CD4-positive, alpha-beta T cell treated with Interleukin-17A for 4 hours (primary cell): ENCODE results near the gene CLEC4A.
"Not testable (repeated sequence)": the region's sequence is repeated elsewhere in the genome, so short reads cannot be mapped to it uniquely, and the experiment has no call there.

ENCODE experiments used
- DNase-seq: peaks from one replicate; pipeline ENCODE4 v3.0.0-alpha.2; 2020; ENCODE audit warnings: mixed read lengths

The CLEC4A gene

GRCh38 chr12:8123124-8123912 is at the start of gene CLEC4A:
TSS of gene CLEC4A (plus strand) at chr12:8123617. CDS start at chr12:8123879, 262 bp downstream.
- no peak for DNase-seq

DNA sequence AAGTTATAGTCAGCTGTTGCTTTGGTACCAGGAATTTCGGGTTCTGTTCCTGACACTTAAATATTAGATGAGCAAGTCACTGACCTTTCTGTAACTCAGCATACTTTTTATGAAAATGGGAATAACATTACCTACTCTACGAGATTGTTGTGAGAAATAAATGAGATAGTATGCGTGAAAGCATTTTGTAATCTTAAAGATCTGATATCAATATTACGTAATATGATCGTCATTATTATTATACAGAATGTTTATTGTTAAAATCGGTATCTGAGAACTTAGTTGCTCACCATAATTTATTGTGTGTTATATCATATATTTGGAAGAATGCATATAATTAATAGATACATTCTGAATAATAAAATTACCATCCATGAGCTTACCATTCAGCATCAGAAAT is 47.5 kb upstream of the CLEC4A start:
- DNase-seq, result no peak

- no peak for DNase-seq
Measured at GRCh38 chr12:8076366-8076765, 47.1 kb upstream of the CLEC4A start.

- no peak for DNase-seq
Measured at GRCh38 chr12:8077207-8077606, 46.2 kb upstream of the CLEC4A start.

- DNase-seq, result peak; percentile 78
Measured at GRCh38 chr12:8078398-8078797, 45.0 kb upstream of the CLEC4A start.

GRCh38 chr12:8078916-8079315 is 44.5 kb upstream of the CLEC4A start:
- DNase-seq, result no peak

DNA sequence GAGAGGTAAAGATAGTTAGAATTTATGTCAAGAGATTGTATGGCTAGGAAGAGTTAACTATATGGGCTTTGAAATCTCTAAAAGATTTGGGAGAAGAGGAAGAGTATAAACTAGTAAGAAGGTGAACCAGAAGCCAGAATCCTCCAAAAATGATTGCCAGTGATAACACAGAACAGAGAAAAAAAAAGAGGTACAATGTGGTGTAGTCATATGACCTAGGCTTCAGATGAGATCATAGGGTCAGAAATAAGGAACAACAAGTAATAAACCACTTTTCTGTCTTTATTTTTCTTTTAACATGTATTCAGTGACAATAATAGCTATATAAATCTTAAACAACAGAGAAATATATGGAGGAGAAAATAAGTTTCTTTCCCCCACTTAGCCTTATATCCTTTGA is 43.3 kb upstream of the CLEC4A start:
- no peak for DNase-seq

GRCh38 chr12:8081251-8081920 is 42.0 kb upstream of the CLEC4A start:
- peak; percentile 46 for DNase-seq

DNA sequence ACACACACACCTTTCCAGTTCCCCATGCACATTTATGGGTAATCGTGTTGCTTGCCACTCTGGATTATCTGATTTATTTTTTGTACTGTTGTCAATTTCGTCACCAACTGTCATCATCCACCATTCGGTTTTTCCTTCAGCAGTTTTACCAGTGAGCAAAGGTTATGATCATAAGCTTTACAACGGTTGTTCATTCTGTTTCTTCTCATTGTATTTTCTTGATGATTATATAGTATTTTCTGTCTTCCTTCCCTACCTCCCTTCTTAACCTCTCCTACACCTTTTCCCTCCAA is 40.7 kb upstream of the CLEC4A start:
- no peak for DNase-seq

- DNase-seq, result peak; percentile 33
Measured at GRCh38 chr12:8084351-8084750, 39.1 kb upstream of the CLEC4A start.

DNA sequence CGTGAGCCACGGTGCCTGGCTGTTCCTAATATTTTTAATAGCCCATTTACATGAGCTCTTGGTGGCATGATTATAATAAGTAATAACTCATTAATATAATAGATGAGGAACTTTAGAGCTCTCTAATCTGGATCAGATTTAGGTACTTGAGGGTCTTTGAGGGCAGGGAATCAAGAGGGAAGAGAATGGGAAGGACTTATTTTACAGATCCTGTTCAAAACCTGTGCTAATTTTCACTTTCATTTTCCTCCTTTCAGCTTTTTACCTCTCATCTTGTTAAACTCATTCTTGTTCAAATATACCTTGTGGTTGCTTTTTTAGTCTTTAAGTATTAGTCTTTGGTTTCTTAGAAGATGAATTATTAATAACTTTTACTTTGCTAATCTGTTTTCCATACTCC is 35.8 kb upstream of the CLEC4A start:
- DNase-seq, result no peak

GRCh38 chr12:8088574-8088973 is 34.8 kb upstream of the CLEC4A start:
- DNase-seq, result peak; percentile 69

DNA sequence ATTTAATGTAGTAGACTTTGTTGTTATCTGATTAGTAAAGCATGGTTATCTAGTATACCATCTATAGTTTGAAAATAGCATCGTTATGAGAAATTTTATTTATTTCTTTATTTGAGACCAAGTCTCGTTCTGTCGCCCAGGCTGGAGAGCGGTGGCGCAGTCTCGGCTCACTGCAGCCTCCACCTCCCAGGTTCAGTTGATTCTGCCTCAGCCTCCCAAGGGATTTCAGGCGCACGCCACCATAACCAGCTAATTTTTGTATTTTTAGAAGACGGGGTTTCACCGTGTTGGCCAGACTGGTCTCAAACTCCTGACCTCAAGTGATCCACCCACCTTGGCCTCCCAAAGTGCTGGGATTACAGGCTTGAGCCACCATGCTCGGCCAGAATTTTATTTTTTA is 34.1 kb upstream of the CLEC4A start:
- DNase-seq, result not testable (repeated sequence)

GRCh38 chr12:8089716-8090115 is 33.7 kb upstream of the CLEC4A start:
- no peak for DNase-seq

GRCh38 chr12:8093291-8093690 is 30.1 kb upstream of the CLEC4A start:
- no peak for DNase-seq

DNA sequence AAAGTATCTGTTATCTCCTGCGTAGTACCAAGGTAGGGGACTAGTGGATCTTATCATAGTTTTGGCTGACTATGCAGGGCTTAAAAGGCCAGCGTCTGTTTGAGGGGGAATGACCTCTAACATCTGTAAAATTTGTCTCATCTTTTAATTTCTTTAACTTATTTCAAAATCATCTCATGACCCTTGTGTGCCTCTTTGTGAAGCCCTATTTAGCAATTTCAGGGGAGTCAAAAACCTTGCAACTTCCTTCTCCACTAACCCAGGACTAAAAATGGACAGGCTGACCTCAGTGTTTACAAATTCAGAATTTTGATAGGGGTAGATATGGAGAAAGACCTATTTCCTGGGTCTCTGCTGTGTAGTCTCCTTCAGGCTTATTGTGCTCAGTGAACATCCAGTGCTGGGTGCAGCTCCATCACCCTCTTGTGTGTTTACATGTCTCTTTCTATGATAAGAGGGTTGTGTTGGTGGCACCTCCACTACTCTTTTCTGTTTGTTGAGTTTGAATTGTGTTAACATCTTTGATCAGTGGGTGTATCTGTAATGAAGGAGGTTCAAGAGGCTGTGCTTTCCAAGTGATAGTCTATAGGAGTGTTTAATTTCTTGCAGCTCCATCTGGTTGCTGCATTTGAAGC is 27.0 kb upstream of the CLEC4A start:
- DNase-seq, result no peak

- no peak for DNase-seq
Measured at GRCh38 chr12:8099235-8099634, 24.2 kb upstream of the CLEC4A start.

GRCh38 chr12:8108808-8109398 is 14.5 kb upstream of the CLEC4A start:
- DNase-seq, result peak; percentile 82

- not testable (repeated sequence) for DNase-seq
Measured at GRCh38 chr12:8113117-8113516, 10.3 kb upstream of the CLEC4A start.

DNA sequence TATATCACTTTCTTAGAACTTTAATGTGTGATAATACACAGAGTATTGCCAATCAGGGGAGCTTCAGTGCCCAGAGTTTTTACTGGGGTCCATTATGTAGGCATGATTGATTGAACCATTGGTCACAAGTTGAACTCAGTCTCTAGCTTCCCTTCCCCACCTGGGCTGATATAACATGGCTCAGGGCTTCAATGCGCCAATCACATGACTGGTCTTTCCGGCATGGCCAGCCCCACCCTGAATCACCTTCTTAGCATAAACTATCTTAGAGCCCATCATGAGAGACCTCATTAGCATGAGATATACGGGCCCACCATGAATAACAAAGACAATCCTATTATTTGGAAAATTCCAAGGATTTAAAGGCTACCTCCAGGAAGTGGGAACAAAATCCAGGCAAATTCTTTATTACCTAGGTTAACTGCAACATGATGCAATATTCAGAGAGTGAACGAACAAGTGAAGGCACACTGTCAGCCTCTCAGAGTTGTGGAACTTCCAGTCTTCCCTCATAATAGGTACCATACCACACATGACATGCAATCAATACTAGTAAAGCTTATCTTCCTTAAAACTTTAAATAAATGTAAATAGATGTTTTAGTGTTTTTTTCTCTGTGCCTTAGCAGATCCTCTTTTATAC is 3.2 kb upstream of the CLEC4A start:
- DNase-seq, result no peak

DNA sequence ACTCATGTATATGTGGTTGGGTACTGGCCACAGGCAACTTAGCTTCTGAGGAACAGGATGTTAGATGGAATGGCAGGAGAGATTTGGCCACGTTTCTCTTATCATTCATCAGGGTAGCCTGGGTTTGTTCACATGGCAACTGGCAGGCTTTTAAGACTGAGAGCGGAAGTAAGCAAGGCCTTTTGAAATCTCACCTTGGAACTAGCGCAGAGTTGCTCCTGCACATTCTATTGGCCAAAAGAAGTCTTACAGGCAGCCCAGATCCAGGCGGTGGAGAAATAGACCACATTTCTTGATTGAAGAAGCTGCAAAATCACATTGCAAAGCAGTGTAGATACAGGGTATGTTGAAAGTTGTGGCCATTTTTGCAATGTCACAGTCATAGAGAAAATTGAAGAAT is 3.7 kb downstream of the CLEC4A start:
- peak; percentile 10 for DNase-seq

DNA sequence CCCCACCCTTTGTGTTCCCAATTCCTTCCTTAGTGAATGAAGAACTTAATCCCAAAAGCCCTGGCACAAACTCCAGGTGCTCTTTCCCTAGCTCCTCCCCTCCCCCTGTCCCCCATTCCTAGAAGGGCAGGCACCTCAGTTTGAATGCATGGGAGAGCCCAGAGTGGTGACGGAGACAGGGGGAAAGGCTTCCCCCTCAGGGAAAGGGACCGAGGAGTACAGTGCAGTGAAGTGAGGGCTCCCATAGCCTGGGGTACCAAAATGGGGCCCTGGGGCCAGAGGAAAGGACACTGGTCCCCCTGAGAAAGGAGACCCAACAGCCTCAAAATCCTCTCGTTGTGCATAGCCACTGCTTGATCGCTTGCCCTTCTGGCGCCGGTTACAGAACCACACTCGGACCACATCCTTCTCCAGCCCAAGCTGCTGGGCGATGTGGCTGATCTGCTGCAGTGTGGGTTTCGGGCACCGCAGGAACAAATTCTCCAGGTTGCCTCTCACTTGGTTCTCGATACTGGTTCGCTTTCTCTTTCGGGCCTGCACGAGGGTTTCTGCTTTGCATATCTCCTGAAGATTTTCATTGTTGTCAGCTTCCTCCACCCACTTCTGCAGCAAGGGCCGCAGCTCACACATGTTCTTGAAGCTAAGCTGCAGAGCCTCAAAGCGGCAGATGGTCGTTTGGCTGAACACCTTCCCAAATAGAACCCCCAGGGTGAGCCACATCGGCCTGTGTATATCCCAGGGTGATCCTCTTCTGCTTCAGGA is 10.4 kb downstream of the CLEC4A start:
- DNase-seq, result not testable (repeated sequence)
